Eye (tissue), 1 donor: ENCODE results near the gene POLD2.
"Not testable (repeated sequence)": the region's sequence is repeated elsewhere in the genome, so short reads cannot be mapped to it uniquely, and the experiment has no call there.

Experiments used
- DNase-seq: peaks from one replicate; pipeline ENCODE4 v3.0.0-alpha.2; 2015

The POLD2 gene

GRCh38 chr7:44123190-44124003 is at the start of gene POLD2:
POLD2 (minus strand) TSS chr7:44123548; CDS start chr7:44122053, 1,495 bp downstream.
- DNase-seq = peak; percentile 99

GRCh38 chr7:44172803-44173424 is 49.6 kb upstream of the POLD2 start:
- DNase-seq = no peak

GRCh38 chr7:44172352-44172751 is 49.0 kb upstream of the POLD2 start:
- DNase-seq = no peak

- DNase-seq = not testable (repeated sequence)
Measured at GRCh38 chr7:44171901-44172300, 48.6 kb upstream of the POLD2 start.

GRCh38 chr7:44167920-44168319 is 44.6 kb upstream of the POLD2 start:
- DNase-seq = no peak

- DNase-seq = peak; percentile 15
Measured at GRCh38 chr7:44163591-44163990, 40.2 kb upstream of the POLD2 start.

- DNase-seq = no peak
Measured at GRCh38 chr7:44162785-44163395, 39.5 kb upstream of the POLD2 start.

- DNase-seq = no peak
Measured at GRCh38 chr7:44162179-44162578, 38.8 kb upstream of the POLD2 start.

- no peak for DNase-seq
Measured at GRCh38 chr7:44161371-44161770, 38.0 kb upstream of the POLD2 start.

GRCh38 chr7:44159824-44160630 is 36.7 kb upstream of the POLD2 start:
- no peak for DNase-seq

GRCh38 chr7:44158873-44159631 is 35.7 kb upstream of the POLD2 start:
- no peak for DNase-seq

GRCh38 chr7:44158096-44158872 is 34.9 kb upstream of the POLD2 start:
- no peak for DNase-seq

- no peak for DNase-seq
Measured at GRCh38 chr7:44157116-44158080, 34.0 kb upstream of the POLD2 start.

GRCh38 chr7:44156453-44157010 is 33.2 kb upstream of the POLD2 start:
- no peak for DNase-seq

- DNase-seq = no peak
Measured at GRCh38 chr7:44155191-44156185, 32.1 kb upstream of the POLD2 start.

- DNase-seq = no peak
Measured at GRCh38 chr7:44154703-44155102, 31.4 kb upstream of the POLD2 start.

- no peak for DNase-seq
Measured at GRCh38 chr7:44153948-44154335, 30.6 kb upstream of the POLD2 start.
